B cell (primary cell): Measurements from ENCODE around the gene IL1RL1. TPM values are rescaled to one million over a fixed set of nuclear protein-coding genes. Genes with fewer than 3 reads are reported as not detected.

Source experiments
- ATAC-seq: fragments of 200-7000 bp; cut with Tn5 transposase; one replicate; pipeline ENCODE4 v1.10.0; 2021; ENCODE audit warnings: low read depth, mild to moderate bottlenecking, moderate number of reproducible peaks, moderate library complexity
- CTCF ChIA-PET: fragments of 350-600 bp; sonication (Branson Sonifier 250); formaldehyde crosslinking; loops from one replicate; lab custom pipeline; 2021; ENCODE audit warnings: antibody characterized with exemption, inconsistent platforms; lab: Charles Lee
- POLR2A ChIA-PET: fragments of 350-600 bp; sonication (Branson Sonifier 250); formaldehyde crosslinking; loops from one replicate; lab custom pipeline; 2021; ENCODE audit warnings: antibody characterized with exemption; lab: Charles Lee
- DNase-seq: peaks from one replicate; pipeline ENCODE4 v3.0.0; 2013
- H2AFZ ChIP-seq: 2 replicates; pipeline ENCODE4 v1.6.1; 2012; ENCODE audit warnings: mild to moderate bottlenecking, low read depth, low read length; ENCODE audit not compliant: insufficient read depth, poor library complexity, severe bottlenecking
- H3K27ac ChIP-seq, 2 donors: 1 replicate in 1 of 2; 2 replicates in 1 of 2; pipeline ENCODE4 v1.5.1; 2012 to 2013; ENCODE audit warnings: low read length in 2 of 2, mild to moderate bottlenecking in 2 of 2, moderate library complexity in 1 of 2
- H3K27me3 ChIP-seq, 4 experiments: fragments of 200-600 bp in 1 of 4; sonication (generic) in 1 of 4; replicated peaks in 1 of 4; 1 replicate in 2 of 4; 2 replicates in 2 of 4; pipeline versions ENCODE4 v1.6.1 to v1.7.0; 2013 to 2016; ENCODE audit warnings: low read length in 3 of 4, mild to moderate bottlenecking in 2 of 4, mixed read lengths in 1 of 4, moderate library complexity in 1 of 4; ENCODE audit not compliant: insufficient read depth in 4 of 4, control insufficient read depth in 3 of 4; ENCODE audit errors: control extremely low read depth in 1 of 4
- H3K36me3 ChIP-seq, 2 experiments: replicated peaks in 1 of 2; 1 replicate in 1 of 2; 2 replicates in 1 of 2; pipeline versions ENCODE4 v1.6.1 to v1.7.1; 2013; ENCODE audit warnings: low read length in 1 of 2; ENCODE audit not compliant: insufficient read depth in 2 of 2, control insufficient read depth in 1 of 2; ENCODE audit errors: control extremely low read depth in 1 of 2, extremely low read depth in 1 of 2
- H3K4me1 ChIP-seq, 2 donors: fragments of 200-600 bp in 1 of 2; sonication (generic) in 1 of 2; 1 replicate in 1 of 2; 2 replicates in 1 of 2; pipeline versions ENCODE4 v1.5.1 to v1.6.1; 2013 to 2017; ENCODE audit warnings: low read length in 2 of 2; ENCODE audit not compliant: control insufficient read depth in 2 of 2, insufficient read depth in 2 of 2
- H3K4me2 ChIP-seq: replicated peaks from 2 replicates; pipeline ENCODE3; 2012; ENCODE audit warnings: mild to moderate bottlenecking, low read depth, low read length; ENCODE audit not compliant: poor library complexity, severe bottlenecking
- H3K4me3 ChIP-seq, 5 experiments: fragments of 200-600 bp in 1 of 5; sonication (generic) in 1 of 5; 1 replicate in 3 of 5; 2 replicates in 2 of 5; pipeline versions ENCODE4 v1.5.1 to v1.7.0; 2011 to 2016; ENCODE audit warnings: low read length in 4 of 5, mild to moderate bottlenecking in 4 of 5, low read depth in 2 of 5, control low read depth in 1 of 5, moderate library complexity in 1 of 5; ENCODE audit not compliant: insufficient read depth in 1 of 5; ENCODE audit errors: control extremely low read depth in 1 of 5, extremely low read depth in 1 of 5
- H3K79me2 ChIP-seq: fragments of 200-600 bp; sonication (generic); one replicate; pipeline ENCODE4 v1.6.0; 2016; ENCODE audit warnings: low read length; ENCODE audit not compliant: control insufficient read depth, insufficient read depth
- H3K9ac ChIP-seq: fragments of 200-600 bp; sonication (generic); 2 replicates; pipeline ENCODE4 v1.6.1; 2017; ENCODE audit warnings: mild to moderate bottlenecking, low read length, moderate library complexity
- H3K9me3 ChIP-seq, 3 donors: one replicate each; pipeline versions ENCODE4 v1.6.1 to v1.7.1; 2013; ENCODE audit warnings: low read length in 2 of 3; ENCODE audit not compliant: control insufficient read depth in 2 of 3, insufficient read depth in 1 of 3; ENCODE audit errors: control extremely low read depth in 1 of 3
- H4K20me1 ChIP-seq: 2 replicates; pipeline ENCODE4 v1.6.0; 2012; ENCODE audit warnings: mild to moderate bottlenecking, low read length; ENCODE audit not compliant: insufficient read depth, control insufficient read depth, poor library complexity, severe bottlenecking
- H3K27ac Mint-ChIP-seq: one replicate; pipeline ENCODE4 v1.8.0; 2021; ENCODE audit warnings: mixed read lengths
- H3K27me3 Mint-ChIP-seq: one replicate; pipeline ENCODE4 v1.8.0; 2021; ENCODE audit warnings: mixed read lengths
- H3K4me1 Mint-ChIP-seq: one replicate; pipeline ENCODE4 v1.8.0; 2021; ENCODE audit warnings: mixed read lengths
- H3K4me3 Mint-ChIP-seq: one replicate; pipeline ENCODE4 v1.8.0; 2021; ENCODE audit warnings: mixed read lengths
- H3K9me3 Mint-ChIP-seq: one replicate; pipeline ENCODE4 v1.8.0; 2022; ENCODE audit warnings: mixed read lengths; ENCODE audit not compliant: insufficient read depth
- CTCF ChIP-seq: fragments of 200-600 bp; IDR thresholded peaks from one replicate; pipeline ENCODE4 v1.8.0; 2022; ENCODE audit warnings: antibody characterized with exemption, mild to moderate bottlenecking
- EZH2 ChIP-seq: IDR thresholded peaks from 2 replicates; pipeline ENCODE4 v1.6.1; 2012; ENCODE audit warnings: borderline replicate concordance, low read depth, mild to moderate bottlenecking, moderate library complexity, low read length; ENCODE audit not compliant: insufficient read depth, poor library complexity, severe bottlenecking
- WGBS: methylation state at CpG from one replicate; pipeline ENCODE4 v1.1.5; 2013; ENCODE audit warnings: missing lambda C conversion rate; ENCODE audit not compliant: insufficient coverage; 5-methylcytosine and 5-hydroxymethylcytosine counted together
- intact Hi-C: fragments of 100-400 bp; cut with micrococcal nuclease; formaldehyde crosslinking; loops from one replicate; pipeline ENCODE4 v1.10.0; 2022
- polyA plus RNA-seq: library from polyadenylated mRNA; depleted of rRNA; stranded (reverse); fragments of >200 nt; gene quantifications from 2 replicates; pipeline ENCODE4 v1.2.3, GENCODE V29; 2012
- total RNA-seq, 2 donors: library from RNA; stranded (reverse); fragments of 120-200 nt in 1 of 2; gene quantifications; 1 replicate in 1 of 2; 2 replicates in 1 of 2; pipeline versions ENCODE4 v1.2.3 to v1.2.4, GENCODE V29; 2013 to 2022

The IL1RL1 gene
- total and polyA plus RNA-seq, 2 donors (not counting 1 experiment from before 2014, with no cell fraction given) = not detected

GRCh38 chr2:102282678-102283091 is 28.7 kb upstream of the IL1RL1 start:
- H3K36me3 ChIP-seq = no peaks in the 10 kb centered on the region
- TF ChIP-seq EZH2 (no peak), CTCF (no peak)
- no peak overlapping the region for H3K9ac ChIP-seq
- no peaks in the 10 kb centered on the region for H3K9me3 Mint-ChIP-seq
- no peak for DNase-seq
- ChIA-PET CTCF (no interaction called here), POLR2A (no interaction called here)
- peaks cover 9% of the 10 kb centered on the region for H3K27me3 Mint-ChIP-seq
- no peak for ATAC-seq
- intact Hi-C loops = no loop called here
- no peaks in the 10 kb centered on the region for H3K4me1 ChIP-seq
- no peaks in the 10 kb centered on the region for H3K79me2 ChIP-seq
- H3K4me3 Mint-ChIP-seq = no peak overlapping the region
- no peak overlapping the region for H3K4me2 ChIP-seq
- H3K27me3 ChIP-seq = no peaks in the 10 kb centered on the region
- no peak overlapping the region for H3K27ac ChIP-seq
- no peak overlapping the region for H3K4me3 ChIP-seq
- no CpG with 5 or more reads among the region's 2 CpGs for WGBS
- H3K9me3 ChIP-seq = no peaks in the 10 kb centered on the region
- no peak overlapping the region for H2AFZ ChIP-seq
- no peaks in the 10 kb centered on the region for H3K4me1 Mint-ChIP-seq
- H3K27ac Mint-ChIP-seq = no peak overlapping the region
- H4K20me1 ChIP-seq = no peaks in the 10 kb centered on the region

- no peak for ATAC-seq
- TF ChIP-seq CTCF = no peak
- no peak for TF ChIP-seq EZH2
- intact Hi-C loops = no loop called here
- H3K4me2 ChIP-seq = no peak overlapping the region
- no peak overlapping the region for H2AFZ ChIP-seq
- no peak overlapping the region for H3K27ac ChIP-seq
- peaks cover 4% of the 10 kb centered on the region for H3K27me3 Mint-ChIP-seq
- no peaks in the 10 kb centered on the region for H3K9me3 ChIP-seq
- H3K79me2 ChIP-seq = no peaks in the 10 kb centered on the region
- POLR2A ChIA-PET = no interaction called here
- no peak overlapping the region for H3K4me3 ChIP-seq
- CTCF ChIA-PET = no interaction called here
- no peak overlapping the region for H3K27ac Mint-ChIP-seq
- H3K27me3 ChIP-seq = no peaks in the 10 kb centered on the region
- no peaks in the 10 kb centered on the region for H3K4me1 Mint-ChIP-seq
- no peak for DNase-seq
- no peak overlapping the region for H3K9ac ChIP-seq
- no peaks in the 10 kb centered on the region for H3K4me1 ChIP-seq
- H3K9me3 Mint-ChIP-seq = no peaks in the 10 kb centered on the region
- no peaks in the 10 kb centered on the region for H3K36me3 ChIP-seq
- H4K20me1 ChIP-seq = no peaks in the 10 kb centered on the region
- 89% methylated on average over 1 of the region's 1 CpG for WGBS
- H3K4me3 Mint-ChIP-seq = no peak overlapping the region
These were observed 27.4 kb upstream of the IL1RL1 start for GRCh38 chr2:102283996-102284395.
